Germinal center (tissue), 1 donor: ENCODE measurements around the gene CFAP43.
A peak's percentile ranks its signal among the peaks of the same experiment; 100 is the strongest.

ENCODE experiments used
- DNase-seq: peaks from one replicate; pipeline ENCODE4 v3.0.0; 2012; ENCODE audit warnings: mixed read lengths, low spot score

CFAP43 gene

GRCh38 chr10:104130041-104130440, 102.1 kb downstream of the CFAP43 start:
- DNase-seq, result no peak

- DNase-seq, result no peak
Measured at GRCh38 chr10:104128214-104128613, 104.0 kb downstream of the CFAP43 start.

GRCh38 chr10:104127411-104127810, 104.8 kb downstream of the CFAP43 start:
- peak; percentile 50 for DNase-seq

- DNase-seq, result peak; percentile 6
Measured at GRCh38 chr10:104123397-104123796, 108.8 kb downstream of the CFAP43 start.

GRCh38 chr10:104122225-104123107, 109.7 kb downstream of the CFAP43 start:
- peak; percentile 16 for DNase-seq

GRCh38 chr10:104121485-104122224, 110.5 kb downstream of the CFAP43 start, which contains the start of gene SFR1:
SFR1 (plus strand) TSS chr10:104122171; CDS start chr10:104122184, 13 bp downstream.
- DNase-seq, result peak; percentile 97

- peak; percentile 43 for DNase-seq
Measured at GRCh38 chr10:104120903-104121484, 111.2 kb downstream of the CFAP43 start.

GRCh38 chr10:104120512-104120902, 111.7 kb downstream of the CFAP43 start:
- DNase-seq, result no peak

GRCh38 chr10:104119996-104120395, 112.2 kb downstream of the CFAP43 start:
- DNase-seq, result no peak

GRCh38 chr10:104117839-104118323, 114.3 kb downstream of the CFAP43 start:
- DNase-seq, result no peak

GRCh38 chr10:104113376-104113956, 118.7 kb downstream of the CFAP43 start:
- DNase-seq, result no peak

GRCh38 chr10:104109908-104110662, 122.1 kb downstream of the CFAP43 start:
- no peak for DNase-seq

- no peak for DNase-seq
Measured at GRCh38 chr10:104104926-104105325, 127.2 kb downstream of the CFAP43 start.

GRCh38 chr10:104104418-104104817, 127.7 kb downstream of the CFAP43 start:
- DNase-seq, result no peak

GRCh38 chr10:104103956-104104355, 128.2 kb downstream of the CFAP43 start:
- no peak for DNase-seq

GRCh38 chr10:104101902-104102301, 130.3 kb downstream of the CFAP43 start:
- no peak for DNase-seq

GRCh38 chr10:104100795-104101194, 131.4 kb downstream of the CFAP43 start:
- no peak for DNase-seq

- no peak for DNase-seq
Measured at GRCh38 chr10:104099941-104100340, 132.2 kb downstream of the CFAP43 start.

GRCh38 chr10:104099269-104099668, 132.9 kb downstream of the CFAP43 start:
- DNase-seq, result no peak

GRCh38 chr10:104098358-104098925, 133.7 kb downstream of the CFAP43 start:
- no peak for DNase-seq

GRCh38 chr10:104096692-104097091, 135.5 kb downstream of the CFAP43 start:
- no peak for DNase-seq
